ENCODE data around the gene SNW1.
A peak's percentile ranks its signal among the peaks of the same experiment; 100 is the strongest.
"Not testable (repeated sequence)": the region's sequence is repeated elsewhere in the genome, so short reads cannot be mapped to it uniquely, and the experiment has no call there.

SNW1 gene

DNA sequence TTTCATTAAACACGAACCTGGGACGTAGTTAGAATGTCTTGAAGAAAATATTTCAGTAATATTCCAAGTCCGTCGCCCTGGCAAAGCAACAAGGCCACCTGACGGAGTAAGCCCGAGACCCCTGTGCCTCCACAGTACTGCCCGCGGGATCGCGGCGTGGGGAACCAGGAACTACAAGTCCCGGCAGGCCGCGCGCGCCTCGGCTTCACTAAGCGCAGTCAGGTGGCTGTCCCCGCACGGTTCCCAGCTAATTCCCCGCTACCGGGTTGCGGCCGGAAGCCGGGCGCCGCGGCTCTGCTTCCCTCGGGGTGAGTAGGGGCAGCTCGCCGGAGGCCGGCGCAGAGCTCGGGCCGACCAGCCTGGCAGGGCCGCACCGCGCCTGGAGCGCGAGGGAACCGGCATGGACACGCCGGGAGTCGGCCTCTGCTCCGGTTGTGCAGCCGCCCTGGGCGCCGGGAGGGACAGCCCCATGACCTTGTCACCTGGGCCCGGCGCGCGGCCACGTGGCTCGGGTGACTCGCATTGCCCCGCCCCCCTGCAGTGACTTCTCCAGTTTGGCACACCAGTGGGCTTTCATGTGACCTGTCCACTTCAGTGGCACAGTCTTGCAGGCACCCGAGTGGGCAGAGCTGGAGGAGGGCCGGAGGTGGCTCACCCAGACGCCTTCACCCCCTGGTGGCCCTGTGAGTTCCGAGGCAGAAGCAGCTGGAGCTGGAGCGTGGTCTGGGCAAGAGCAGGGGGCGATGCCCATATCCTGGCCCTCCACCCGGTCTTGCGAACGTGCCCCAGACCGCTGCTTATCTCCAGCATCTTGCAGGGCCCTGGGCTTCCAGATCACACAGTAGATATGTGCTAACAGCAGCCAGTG, 39.1 kb upstream of the SNW1 start, which contains the start of gene ADCK1:
TSS of gene ADCK1 (plus strand) at position 247 of the 868 bp plus-strand sequence. CDS start 18,870 bp downstream, outside the sequence.
- Histone ChIP-seq H3K4me2 (ENCODE audit: insufficient read depth, low read length) (peak within 1 kb of the TSS; percentile 87), H3K27ac (ENCODE audit: low read length) (peak within 1 kb of the TSS; percentile 69), H3K79me2 (ENCODE audit: insufficient read depth, low read length) (peaks cover 6% of the 10 kb centered on the region), H3K36me3 (ENCODE audit: insufficient read depth, low read length) (no peaks in the 10 kb centered on the region), H3K9me3 (ENCODE audit: insufficient read depth, low read length, severe bottlenecking) (no peaks in the 10 kb centered on the region), H3K27me3 (ENCODE audit: insufficient read depth, low read length, poor library complexity) (no peaks in the 10 kb centered on the region), H3K4me1 (ENCODE audit: insufficient read depth, low read length) (peaks cover 19% of the 10 kb centered on the region), H2AFZ (ENCODE audit: low read depth, low read length) (peak within 1 kb of the TSS; percentile 96), H3K9ac (ENCODE audit: low read depth, low read length) (peak within 1 kb of the TSS; percentile 70), H4K20me1 (ENCODE audit: insufficient read depth, low read length) (no peaks in the 10 kb centered on the region), H3K4me3 (ENCODE audit: low read depth in 1 of 2, low read length in 2 of 2) (peak within 1 kb of the TSS; percentile 59 to 89)
- DNase-seq (peak; percentile 89), ATAC-seq (ENCODE audit: insufficient read depth, low read depth) (peak; percentile 92)
- TF ChIP-seq CTCF (IDR thresholded peaks at IDR 0.05; ENCODE audit: borderline replicate concordance, extremely low read depth, low read length, poor library complexity, severe bottlenecking): peak; percentile 54
- TF ChIP-seq EZH2 (IDR thresholded peaks at IDR 0.05; ENCODE audit: borderline replicate concordance, low read depth, low read length, severe bottlenecking): no peak

GRCh38 chr14:77799456-77799855, 38.5 kb upstream of the SNW1 start:
- Histone ChIP-seq H3K27ac (ENCODE audit: low read length) (peak overlapping the region; percentile 69), H3K4me2 (ENCODE audit: insufficient read depth, low read length) (peak overlapping the region; percentile 87), H3K4me3 (ENCODE audit: low read depth in 1 of 2, low read length in 2 of 2) (peak overlapping the region; percentile 59 to 89; a peak in 3 of 4 replicates), H2AFZ (ENCODE audit: low read depth, low read length) (peak overlapping the region; percentile 96), H3K9ac (ENCODE audit: low read depth, low read length) (peak overlapping the region; percentile 70), H3K4me1 (ENCODE audit: insufficient read depth, low read length) (peaks cover 19% of the 10 kb centered on the region)
- not testable (repeated sequence) for DNase-seq; H3K79me2 ChIP-seq (ENCODE audit: insufficient read depth, low read length); H3K36me3 ChIP-seq (ENCODE audit: insufficient read depth, low read length); H3K9me3 ChIP-seq (ENCODE audit: insufficient read depth, low read length, severe bottlenecking); H3K27me3 ChIP-seq (ENCODE audit: insufficient read depth, low read length, poor library complexity); H4K20me1 ChIP-seq (ENCODE audit: insufficient read depth, low read length); ATAC-seq (ENCODE audit: insufficient read depth, low read depth)

GRCh38 chr14:77794357-77794756, 33.4 kb upstream of the SNW1 start:
- H4K20me1 ChIP-seq (ENCODE audit: insufficient read depth, low read length): no peaks in the 10 kb centered on the region
- no peaks in the 10 kb centered on the region for H3K36me3 ChIP-seq (ENCODE audit: insufficient read depth, low read length)
- ATAC-seq (ENCODE audit: insufficient read depth, low read depth) (no peak), DNase-seq (no peak)
- peaks cover 3% of the 10 kb centered on the region for H3K27me3 ChIP-seq (ENCODE audit: insufficient read depth, low read length, poor library complexity)
- H3K4me3 ChIP-seq (ENCODE audit: low read depth in 1 of 2, low read length in 2 of 2): no peak overlapping the region
- no peaks in the 10 kb centered on the region for H3K9me3 ChIP-seq (ENCODE audit: insufficient read depth, low read length, severe bottlenecking)
- H3K4me2 ChIP-seq (ENCODE audit: insufficient read depth, low read length): no peak overlapping the region
- peaks cover 3% of the 10 kb centered on the region for H3K4me1 ChIP-seq (ENCODE audit: insufficient read depth, low read length)
- no peak overlapping the region for H3K27ac ChIP-seq (ENCODE audit: low read length)
- H2AFZ ChIP-seq (ENCODE audit: low read depth, low read length): no peak overlapping the region
- no peaks in the 10 kb centered on the region for H3K79me2 ChIP-seq (ENCODE audit: insufficient read depth, low read length)
- TF ChIP-seq EZH2 (IDR thresholded peaks at IDR 0.05; ENCODE audit: borderline replicate concordance, low read depth, low read length, severe bottlenecking) (no peak), CTCF (IDR thresholded peaks at IDR 0.05; ENCODE audit: borderline replicate concordance, extremely low read depth, low read length, poor library complexity, severe bottlenecking) (no peak)
- H3K9ac ChIP-seq (ENCODE audit: low read depth, low read length): no peak overlapping the region

DNA sequence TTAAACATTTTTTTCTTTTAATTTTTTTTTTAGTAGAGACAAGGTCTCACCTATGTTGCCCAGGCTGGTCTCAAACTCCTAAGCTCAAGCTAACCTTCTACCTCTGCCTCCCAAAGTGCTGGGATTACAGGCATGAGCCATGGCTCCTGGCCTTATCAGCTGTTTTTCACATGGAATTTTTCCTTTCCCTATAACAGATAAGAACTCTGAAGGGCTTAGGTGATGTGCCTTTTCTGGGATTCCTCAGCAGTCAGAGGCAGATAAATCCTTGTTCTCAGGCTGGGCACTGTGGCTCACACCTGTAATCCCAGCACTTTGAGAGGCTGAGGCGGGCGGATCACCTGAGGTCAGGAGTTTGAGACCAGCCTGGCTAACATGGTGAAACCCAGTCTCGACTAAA, 32.3 kb upstream of the SNW1 start:
- not testable (repeated sequence) for H3K9ac ChIP-seq (ENCODE audit: low read depth, low read length); ATAC-seq (ENCODE audit: insufficient read depth, low read depth); H2AFZ ChIP-seq (ENCODE audit: low read depth, low read length); H4K20me1 ChIP-seq (ENCODE audit: insufficient read depth, low read length); H3K4me3 ChIP-seq (ENCODE audit: low read depth in 1 of 2, low read length in 2 of 2); H3K4me2 ChIP-seq (ENCODE audit: insufficient read depth, low read length); DNase-seq; H3K27ac ChIP-seq (ENCODE audit: low read length); H3K4me1 ChIP-seq (ENCODE audit: insufficient read depth, low read length); H3K27me3 ChIP-seq (ENCODE audit: insufficient read depth, low read length, poor library complexity); H3K9me3 ChIP-seq (ENCODE audit: insufficient read depth, low read length, severe bottlenecking); H3K79me2 ChIP-seq (ENCODE audit: insufficient read depth, low read length); H3K36me3 ChIP-seq (ENCODE audit: insufficient read depth, low read length)

All from DND-41 (cell line).